Endothelial cell of umbilical vein (primary cell): Measurements from ENCODE around the gene BZW2. TPM values are rescaled to one million over a fixed set of nuclear protein-coding genes. Genes with fewer than 3 reads are reported as not detected.

ENCODE experiments used
- BruUV-seq: library from RNA; stranded (reverse); fragments of 400-500 nt; replicated peaks from 2 replicates; lab custom pipeline; 2021; lab: Mats Ljungman, UMichigan
- CTCF ChIA-PET: fragments of 300-600, 350-600 bp; sonication (Branson Sonifier 250); formaldehyde crosslinking; loops from one replicate; lab custom pipeline; 2021; ENCODE audit warnings: antibody characterized with exemption, inconsistent platforms; lab: Charles Lee
- POLR2A ChIA-PET: fragments of 300-600, 350-600 bp; sonication (Branson Sonifier 250); formaldehyde crosslinking; loops from one replicate; lab custom pipeline; 2021; ENCODE audit warnings: antibody characterized with exemption, inconsistent platforms; lab: Charles Lee
- DNase-seq: peaks from one replicate; pipeline ENCODE4 v3.0.0-alpha.2; 2011; ENCODE audit warnings: low read depth, low spot score
- FAIRE-seq: peaks from 2 replicates; lab custom pipeline; 2011; peaks lifted over from hg19 to GRCh38; lab: Jason Lieb, UNC
- H2AFZ ChIP-seq: 2 replicates; pipeline ENCODE4 v1.6.0; 2012; ENCODE audit warnings: low read depth, low read length, control low read depth, inconsistent platforms
- H3K27ac ChIP-seq: 2 replicates; pipeline ENCODE4 v1.5.1; 2011; ENCODE audit warnings: low read depth, mild to moderate bottlenecking, control low read depth, low read length, moderate library complexity; ENCODE audit not compliant: insufficient read depth
- H3K27me3 ChIP-seq, 2 experiments: 2 replicates each; pipeline versions ENCODE4 v1.6.0 to v1.6.1; 2011; ENCODE audit warnings: low read length in 2 of 2, mixed read lengths in 1 of 2; ENCODE audit not compliant: control insufficient read depth in 2 of 2, insufficient read depth in 2 of 2
- H3K36me3 ChIP-seq, 2 experiments: 2 replicates in 1 of 2; 3 replicates in 1 of 2; pipeline ENCODE4 v1.5.1; 2011; ENCODE audit warnings: low read length in 2 of 2, mild to moderate bottlenecking in 1 of 2, moderate library complexity in 1 of 2; ENCODE audit not compliant: control insufficient read depth in 2 of 2, insufficient read depth in 2 of 2; ENCODE audit errors: extremely low read depth in 1 of 2
- H3K4me1 ChIP-seq: 3 replicates; pipeline ENCODE4 v1.5.1; 2011; ENCODE audit warnings: mild to moderate bottlenecking, low read length; ENCODE audit not compliant: control insufficient read depth, insufficient read depth; ENCODE audit errors: extremely low read depth
- H3K4me2 ChIP-seq: 2 replicates; pipeline ENCODE4 v1.6.1; 2011; ENCODE audit warnings: low read length, control low read depth, mixed read lengths; ENCODE audit not compliant: insufficient read depth
- H3K4me3 ChIP-seq, 3 experiments: fragments of 200-600 bp in 1 of 3; sonication (generic), shearing (Covaris generic) in 1 of 3; replicated peaks in 1 of 3; 2 replicates each; pipeline ENCODE4 v1.5.1; 2011 to 2016; ENCODE audit warnings: control low read depth in 3 of 3, low read length in 3 of 3, mild to moderate bottlenecking in 2 of 3, inconsistent platforms in 1 of 3, low read depth in 1 of 3, moderate library complexity in 1 of 3; ENCODE audit not compliant: insufficient read depth in 1 of 3
- H3K79me2 ChIP-seq: 2 replicates; pipeline ENCODE4 v1.6.0; 2012; ENCODE audit warnings: low read length, inconsistent platforms; ENCODE audit not compliant: control insufficient read depth, insufficient read depth
- H3K9ac ChIP-seq: replicated peaks from 2 replicates; pipeline ENCODE3; 2011; ENCODE audit warnings: low read length, control low read depth; ENCODE audit not compliant: insufficient read depth; ENCODE audit errors: extremely low read depth
- H3K9me1 ChIP-seq: replicated peaks from 3 replicates; pipeline ENCODE4 v1.6.0; 2011; ENCODE audit warnings: mild to moderate bottlenecking, low read length; ENCODE audit not compliant: control insufficient read depth, insufficient read depth; ENCODE audit errors: extremely low read depth
- H3K9me3 ChIP-seq: replicated peaks from 2 replicates; pipeline ENCODE4 v1.5.1; 2012; ENCODE audit warnings: low read length, inconsistent platforms; ENCODE audit not compliant: control insufficient read depth, insufficient read depth
- H4K20me1 ChIP-seq: replicated peaks from 2 replicates; pipeline ENCODE3; 2011; ENCODE audit warnings: mild to moderate bottlenecking, low read length; ENCODE audit not compliant: control insufficient read depth, insufficient read depth; ENCODE audit errors: extremely low read depth
- CTCF ChIP-seq, 2 donors: IDR thresholded peaks; 1 replicate in 1 of 2; 2 replicates in 1 of 2; pipeline ENCODE4 v1.5.1; 2011; ENCODE audit warnings: low read length in 2 of 2, mild to moderate bottlenecking in 2 of 2, moderate library complexity in 2 of 2, control low read depth in 1 of 2, inconsistent platforms in 1 of 2, low read depth in 1 of 2; ENCODE audit not compliant: insufficient read depth in 1 of 2; ENCODE audit errors: extremely low read depth in 1 of 2
- GATA2 ChIP-seq: IDR thresholded peaks from 2 replicates; pipeline ENCODE4 v1.7.0; 2011; ENCODE audit warnings: low read depth, mild to moderate bottlenecking, moderate library complexity, mixed read lengths, low read length; ENCODE audit not compliant: insufficient read length, insufficient read depth
- MAX ChIP-seq: IDR thresholded peaks from 2 replicates; pipeline ENCODE4 v1.6.1; 2011; ENCODE audit not compliant: insufficient read depth, insufficient read length
- MYC ChIP-seq: IDR thresholded peaks from one replicate; pipeline ENCODE4 v1.6.1; 2011; ENCODE audit warnings: mild to moderate bottlenecking, low read depth, low read length
- POLR2AphosphoS5 ChIP-seq: IDR thresholded peaks from 2 replicates; pipeline ENCODE4 v1.6.1; 2012; ENCODE audit warnings: low read depth, mild to moderate bottlenecking, control low read depth, low read length, moderate library complexity; ENCODE audit not compliant: insufficient read depth
- dilution Hi-C: fragments of 300-500 bp; cut with MboI; formaldehyde crosslinking; loops from one replicate; pipeline ENCODE4 v1.15.0; 2019; ENCODE audit warnings: low sequenced_read_pairs; ENCODE audit not compliant: extremely low pct_ligation_motif_present
- intact Hi-C: fragments of 100-400 bp; cut with micrococcal nuclease; formaldehyde crosslinking; loops from one replicate; pipeline ENCODE4 v1.10.0; 2022
- polyA plus RNA-seq, 4 experiments: library from polyadenylated mRNA; depleted of rRNA in 3 of 4; stranded (reverse) in 3 of 4; unstranded in 1 of 4; fragments of >200 nt; gene quantifications; 2 replicates each; pipeline versions ENCODE4 v1.2.1 to v1.2.3, GENCODE V29; 2011 to 2012; ENCODE audit warnings: missing spikeins in 1 of 4
- total RNA-seq: library from RNA; stranded (reverse); gene quantifications from 2 replicates; pipeline ENCODE4 v1.2.3, GENCODE V29; 2021

Gene BZW2
- total and polyA plus RNA-seq, 2 donors (not counting 3 experiments of a cell fraction or from before 2014, with no cell fraction given): 39.7 to 106 TPM

GRCh38 chr7:16604054-16604453, 41.9 kb upstream of the BZW2 start:
- no peak overlapping the region for H3K9ac ChIP-seq
- BruUV-seq: no TSS peak
- no peak overlapping the region for H2AFZ ChIP-seq
- dilution Hi-C loops (no loop called here), intact Hi-C loops (loop anchor here (1.0 kb wide), 1 partner anchor 314 kb away; no protein-coding TSS in a partner anchor)
- POLR2A ChIA-PET: no interaction called here
- H3K4me3 ChIP-seq: no peak overlapping the region
- no peaks in the 10 kb centered on the region for H3K79me2 ChIP-seq
- no peaks in the 10 kb centered on the region for H3K4me1 ChIP-seq
- peaks cover 0 to 2% of the 10 kb centered on the region in 2 experiments for H3K36me3 ChIP-seq
- no peaks in the 10 kb centered on the region for H4K20me1 ChIP-seq
- H3K9me3 ChIP-seq: no peaks in the 10 kb centered on the region
- no peaks in the 10 kb centered on the region for H3K9me1 ChIP-seq
- H3K4me2 ChIP-seq: no peak overlapping the region
- TF ChIP-seq MYC (no peak), MAX (no peak), POLR2AphosphoS5 (no peak)
- no peaks in the 10 kb centered on the region for H3K27me3 ChIP-seq
- FAIRE-seq: no peak
- CTCF ChIA-PET: interaction anchor here (0.9 kb wide), 1 partner anchor 314 kb away, joined by 3 read pairs; no protein-coding TSS in a partner anchor
- H3K27ac ChIP-seq: no peak overlapping the region
- peak; percentile 21 for DNase-seq

DNA sequence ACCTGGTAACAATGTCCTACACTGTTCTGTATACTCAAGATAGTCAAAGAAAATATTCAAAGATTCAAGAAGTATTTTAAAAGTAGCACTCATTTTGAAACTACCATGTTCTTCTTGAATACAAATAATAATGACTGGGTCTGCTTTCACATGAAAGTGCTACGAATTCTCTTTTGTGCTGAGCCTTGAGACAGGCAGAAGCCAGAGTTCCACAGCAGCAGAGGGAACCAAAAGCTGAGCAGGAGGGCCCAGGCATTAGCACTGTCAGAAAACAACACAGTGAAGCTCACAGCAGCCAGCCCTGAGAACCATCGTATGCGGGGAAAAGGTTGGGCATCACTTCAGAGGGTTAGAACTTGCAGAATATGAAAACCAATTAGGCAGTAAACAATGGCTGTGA, 39.3 kb upstream of the BZW2 start:
- BruUV-seq: no TSS peak
- Histone ChIP-seq H3K79me2 (no peaks in the 10 kb centered on the region), H3K4me3 (no peak overlapping the region), H3K9ac (no peak overlapping the region), H3K4me2 (no peak overlapping the region), H3K27ac (no peak overlapping the region), H3K9me1 (no peaks in the 10 kb centered on the region), H4K20me1 (no peaks in the 10 kb centered on the region), H3K9me3 (no peaks in the 10 kb centered on the region), H3K4me1 (no peaks in the 10 kb centered on the region), H3K36me3 (no peaks in the 10 kb centered on the region), H3K27me3 (no peaks in the 10 kb centered on the region), H2AFZ (no peak overlapping the region)
- intact Hi-C loops: no loop called here
- no peak for TF ChIP-seq CTCF (IDR thresholded peaks at IDR 0.05; ENCODE audit: extremely low read depth in 1 of 2, insufficient read depth in 1 of 2, low read depth in 1 of 2, low read length in 2 of 2)
- TF ChIP-seq MAX: no peak
- no peak for TF ChIP-seq MYC
- TF ChIP-seq GATA2: no peak
- FAIRE-seq: no peak
- dilution Hi-C loops: no loop called here
- ChIA-PET CTCF (interaction anchor here (1.3 kb wide), 1 partner anchor 12 kb away, joined by 3 read pairs; no protein-coding TSS in a partner anchor), POLR2A (no interaction called here)
- no peak for DNase-seq
